ENCODE results near the gene ALK. TPM values are rescaled to one million over a fixed set of nuclear protein-coding genes. Genes with fewer than 3 reads are reported as not detected.

Gene ALK
- total and polyA plus RNA-seq, 3 experiments from 2014 or later = not detected

- ChIA-PET POLR2A (no interaction called here), CTCF (no interaction called here)
- Histone ChIP-seq H3K36me3 (ENCODE audit: insufficient read depth, low read length) (no peaks in the 10 kb centered on the region), H3K4me3 (ENCODE audit: low read length) (no peak overlapping the region), H3K27ac (ENCODE audit: low read depth, low read length) (no peak overlapping the region), H3K9me3 (ENCODE audit: low read length) (no peaks in the 10 kb centered on the region), H3K4me1 (ENCODE audit: insufficient read depth, low read length) (no peaks in the 10 kb centered on the region), H3K27me3 (ENCODE audit: insufficient read depth, low read length, poor library complexity, severe bottlenecking) (no peaks in the 10 kb centered on the region)
- Mint-ChIP-seq H3K9me3 (peaks cover 0 to 2% (median 0%) of the 10 kb centered on the region in 5 donors), H3K36me3 (no peaks in the 10 kb centered on the region), H3K27ac (no peak overlapping the region), H3K4me1 (no peaks in the 10 kb centered on the region), H3K27me3 (peaks cover 12 to 24% of the 10 kb centered on the region in 2 donors), H3K4me3 (no peak overlapping the region)
- DNase-seq = no peak
These were observed 304.8 kb downstream of the ALK start for GRCh38 chr2:29616569-29616968.

- no peak overlapping the region for H3K4me3 ChIP-seq (ENCODE audit: low read length)
- H3K4me1 Mint-ChIP-seq = no peaks in the 10 kb centered on the region
- H3K36me3 ChIP-seq (ENCODE audit: insufficient read depth, low read length) = no peaks in the 10 kb centered on the region
- H3K27ac ChIP-seq (ENCODE audit: low read depth, low read length) = no peak overlapping the region
- no peak overlapping the region for H3K27ac Mint-ChIP-seq
- no peaks in the 10 kb centered on the region for H3K27me3 ChIP-seq (ENCODE audit: insufficient read depth, low read length, poor library complexity, severe bottlenecking)
- H3K27me3 Mint-ChIP-seq = peaks cover 18 to 28% of the 10 kb centered on the region in 2 donors
- H3K4me1 ChIP-seq (ENCODE audit: insufficient read depth, low read length) = no peaks in the 10 kb centered on the region
- H3K9me3 ChIP-seq (ENCODE audit: low read length) = no peaks in the 10 kb centered on the region
- H3K4me3 Mint-ChIP-seq = no peak overlapping the region
- ChIA-PET POLR2A (no interaction called here), CTCF (interaction anchor here (1.4 kb wide), 1 partner anchor 15 kb away, joined by 4 read pairs; no protein-coding TSS in a partner anchor)
- no peak for DNase-seq
- no peaks in the 10 kb centered on the region for H3K36me3 Mint-ChIP-seq
- H3K9me3 Mint-ChIP-seq = peaks cover 0 to 2% (median 0%) of the 10 kb centered on the region in 5 donors
These were observed 305.5 kb downstream of the ALK start for GRCh38 chr2:29615841-29616240.

- peaks cover 0 to 2% (median 0%) of the 10 kb centered on the region in 5 donors for H3K9me3 Mint-ChIP-seq
- peaks cover 18 to 33% of the 10 kb centered on the region in 2 donors for H3K27me3 Mint-ChIP-seq
- H3K27ac Mint-ChIP-seq = no peak overlapping the region
- Histone ChIP-seq H3K9me3 (ENCODE audit: low read length) (no peaks in the 10 kb centered on the region), H3K27me3 (ENCODE audit: insufficient read depth, low read length, poor library complexity, severe bottlenecking) (no peaks in the 10 kb centered on the region), H3K4me1 (ENCODE audit: insufficient read depth, low read length) (no peaks in the 10 kb centered on the region), H3K4me3 (ENCODE audit: low read length) (no peak overlapping the region), H3K36me3 (ENCODE audit: insufficient read depth, low read length) (no peaks in the 10 kb centered on the region), H3K27ac (ENCODE audit: low read depth, low read length) (no peak overlapping the region)
- H3K4me3 Mint-ChIP-seq = no peak overlapping the region
- H3K4me1 Mint-ChIP-seq = no peaks in the 10 kb centered on the region
- DNase-seq = no peak
- ChIA-PET POLR2A (no interaction called here), CTCF (interaction anchor here (1.4 kb wide), 1 partner anchor 15 kb away, joined by 4 read pairs; no protein-coding TSS in a partner anchor)
- no peaks in the 10 kb centered on the region for H3K36me3 Mint-ChIP-seq
These were observed 306.2 kb downstream of the ALK start for GRCh38 chr2:29615183-29615582.

- Mint-ChIP-seq H3K27me3 (peaks cover 16 to 37% of the 10 kb centered on the region in 2 donors), H3K4me3 (no peak overlapping the region), H3K9me3 (peaks cover 0 to 1% (median 0%) of the 10 kb centered on the region in 5 donors), H3K4me1 (no peaks in the 10 kb centered on the region), H3K27ac (no peak overlapping the region), H3K36me3 (no peaks in the 10 kb centered on the region)
- DNase-seq = no peak
- POLR2A ChIA-PET = no interaction called here
- no peak overlapping the region for H3K27ac ChIP-seq (ENCODE audit: low read depth, low read length)
- H3K27me3 ChIP-seq (ENCODE audit: insufficient read depth, low read length, poor library complexity, severe bottlenecking) = no peaks in the 10 kb centered on the region
- no peaks in the 10 kb centered on the region for H3K4me1 ChIP-seq (ENCODE audit: insufficient read depth, low read length)
- H3K36me3 ChIP-seq (ENCODE audit: insufficient read depth, low read length) = no peaks in the 10 kb centered on the region
- H3K4me3 ChIP-seq (ENCODE audit: low read length) = no peak overlapping the region
- H3K9me3 ChIP-seq (ENCODE audit: low read length) = no peaks in the 10 kb centered on the region
- CTCF ChIA-PET = no interaction called here
These were observed 307.0 kb downstream of the ALK start for GRCh38 chr2:29614295-29614830.

DNA sequence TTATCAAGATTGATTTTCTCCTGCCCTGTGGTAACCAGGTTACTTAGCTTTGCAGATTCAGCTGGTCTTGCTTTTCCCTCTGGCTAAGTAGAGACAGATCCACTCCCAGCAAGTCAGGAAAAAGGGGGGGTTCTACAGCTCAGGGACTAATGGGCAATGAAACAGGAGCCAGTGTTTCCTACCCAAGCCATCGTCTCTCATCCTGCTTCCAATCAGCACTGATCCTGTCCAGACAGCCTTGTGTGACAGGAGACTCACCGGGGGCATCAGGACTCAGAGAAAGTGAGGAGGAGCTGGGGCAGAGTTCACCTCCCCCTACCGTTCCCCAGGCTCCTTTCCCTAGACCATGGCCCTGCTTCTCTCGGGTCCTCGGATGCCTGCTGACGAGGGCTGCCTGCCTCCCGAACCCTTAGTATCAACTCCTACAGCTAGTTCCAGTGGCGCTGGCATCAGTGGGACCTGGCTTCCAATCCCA is 307.6 kb downstream of the ALK start:
- Mint-ChIP-seq H3K27ac (no peak overlapping the region), H3K9me3 (no peaks in the 10 kb centered on the region), H3K36me3 (no peaks in the 10 kb centered on the region), H3K4me3 (no peak overlapping the region), H3K27me3 (peaks cover 14 to 37% of the 10 kb centered on the region in 2 donors), H3K4me1 (no peaks in the 10 kb centered on the region)
- Histone ChIP-seq H3K4me1 (ENCODE audit: insufficient read depth, low read length) (no peaks in the 10 kb centered on the region), H3K27ac (ENCODE audit: low read depth, low read length) (no peak overlapping the region), H3K4me3 (ENCODE audit: low read length) (no peak overlapping the region), H3K36me3 (ENCODE audit: insufficient read depth, low read length) (no peaks in the 10 kb centered on the region), H3K27me3 (ENCODE audit: insufficient read depth, low read length, poor library complexity, severe bottlenecking) (no peaks in the 10 kb centered on the region), H3K9me3 (ENCODE audit: low read length) (no peaks in the 10 kb centered on the region)
- ChIA-PET POLR2A (no interaction called here), CTCF (no interaction called here)
- DNase-seq = no peak

DNA sequence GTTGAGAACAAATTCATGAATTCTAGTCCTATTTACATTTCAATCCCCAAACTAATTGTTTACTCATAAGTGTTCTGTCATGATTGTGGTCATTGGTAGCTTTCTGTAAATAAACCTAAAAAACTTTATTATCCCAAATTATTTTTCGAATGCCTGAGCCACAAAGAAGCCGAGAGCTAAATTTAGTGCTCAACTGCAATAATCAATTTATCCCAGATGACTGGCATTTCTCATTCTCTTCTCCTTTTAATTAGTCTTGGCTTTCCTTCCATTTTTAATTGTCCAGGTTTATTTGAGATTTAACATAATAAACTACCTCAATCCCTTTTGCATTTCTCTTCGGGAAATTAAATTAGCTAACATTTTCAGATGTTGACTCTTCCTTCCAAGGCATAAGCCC is 308.3 kb downstream of the ALK start:
- H3K27ac Mint-ChIP-seq = no peak overlapping the region
- H3K27me3 Mint-ChIP-seq = peaks cover 16 to 44% of the 10 kb centered on the region in 2 donors
- no peak overlapping the region for H3K4me3 Mint-ChIP-seq
- Histone ChIP-seq H3K4me3 (ENCODE audit: low read length) (no peak overlapping the region), H3K36me3 (ENCODE audit: insufficient read depth, low read length) (no peaks in the 10 kb centered on the region), H3K27me3 (ENCODE audit: insufficient read depth, low read length, poor library complexity, severe bottlenecking) (no peaks in the 10 kb centered on the region), H3K27ac (ENCODE audit: low read depth, low read length) (no peak overlapping the region), H3K9me3 (ENCODE audit: low read length) (no peaks in the 10 kb centered on the region), H3K4me1 (ENCODE audit: insufficient read depth, low read length) (no peaks in the 10 kb centered on the region)
- POLR2A ChIA-PET = no interaction called here
- CTCF ChIA-PET = no interaction called here
- no peaks in the 10 kb centered on the region for H3K9me3 Mint-ChIP-seq
- H3K4me1 Mint-ChIP-seq = no peaks in the 10 kb centered on the region
- H3K36me3 Mint-ChIP-seq = no peaks in the 10 kb centered on the region
- no peak for DNase-seq

DNA sequence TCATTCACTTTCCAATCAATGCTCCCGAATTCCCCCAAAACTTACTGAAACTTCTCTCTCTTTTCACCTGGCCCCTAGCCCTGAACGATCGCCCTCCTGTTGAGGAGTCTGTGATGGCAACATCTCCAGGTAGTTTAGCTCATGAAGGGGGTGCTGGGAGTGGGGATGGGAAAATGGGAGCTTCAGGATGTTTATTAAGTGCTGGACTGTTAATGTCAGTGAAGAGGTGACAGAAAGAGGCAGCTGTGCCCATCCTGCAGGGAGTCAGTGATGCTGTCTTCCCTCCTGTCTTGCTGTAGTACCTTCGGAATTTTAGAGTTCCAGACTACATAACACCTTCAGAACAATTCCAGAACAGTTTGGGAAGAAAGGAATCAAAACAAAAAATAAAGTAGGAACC is 308.8 kb downstream of the ALK start:
- ChIA-PET POLR2A (no interaction called here), CTCF (no interaction called here)
- peaks cover 16 to 46% of the 10 kb centered on the region in 2 donors for H3K27me3 Mint-ChIP-seq
- no peaks in the 10 kb centered on the region for H3K9me3 Mint-ChIP-seq
- DNase-seq = no peak
- no peak overlapping the region for H3K27ac Mint-ChIP-seq
- no peaks in the 10 kb centered on the region for H3K36me3 Mint-ChIP-seq
- Histone ChIP-seq H3K36me3 (ENCODE audit: insufficient read depth, low read length) (no peaks in the 10 kb centered on the region), H3K27me3 (ENCODE audit: insufficient read depth, low read length, poor library complexity, severe bottlenecking) (no peaks in the 10 kb centered on the region), H3K27ac (ENCODE audit: low read depth, low read length) (no peak overlapping the region), H3K4me3 (ENCODE audit: low read length) (no peak overlapping the region), H3K9me3 (ENCODE audit: low read length) (no peaks in the 10 kb centered on the region), H3K4me1 (ENCODE audit: insufficient read depth, low read length) (no peaks in the 10 kb centered on the region)
- no peak overlapping the region for H3K4me3 Mint-ChIP-seq
- no peaks in the 10 kb centered on the region for H3K4me1 Mint-ChIP-seq

DNA sequence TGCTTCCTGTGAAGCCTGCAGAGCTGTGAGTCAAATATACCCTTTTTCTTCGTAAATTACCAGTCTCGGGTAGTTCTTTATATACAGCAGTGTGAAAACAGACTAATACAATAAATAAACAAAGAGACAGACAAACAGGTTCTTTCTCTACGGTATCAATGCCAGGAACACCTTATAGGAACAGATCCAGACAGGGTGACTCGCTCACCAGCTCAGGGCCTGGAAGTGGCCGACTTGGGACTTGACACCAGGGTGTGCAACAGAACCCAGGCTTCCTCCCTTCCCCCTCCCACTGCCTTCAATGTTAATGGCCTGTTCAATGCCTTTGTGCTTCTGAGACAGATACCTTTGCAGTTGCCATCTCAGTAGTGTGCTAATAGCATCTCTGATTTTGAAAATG is 309.5 kb downstream of the ALK start:
- Histone ChIP-seq H3K27ac (ENCODE audit: low read depth, low read length) (no peak overlapping the region), H3K4me1 (ENCODE audit: insufficient read depth, low read length) (no peaks in the 10 kb centered on the region), H3K4me3 (ENCODE audit: low read length) (no peak overlapping the region), H3K36me3 (ENCODE audit: insufficient read depth, low read length) (no peaks in the 10 kb centered on the region), H3K9me3 (ENCODE audit: low read length) (no peaks in the 10 kb centered on the region), H3K27me3 (ENCODE audit: insufficient read depth, low read length, poor library complexity, severe bottlenecking) (no peaks in the 10 kb centered on the region)
- CTCF ChIA-PET = no interaction called here
- POLR2A ChIA-PET = no interaction called here
- Mint-ChIP-seq H3K9me3 (no peaks in the 10 kb centered on the region), H3K27me3 (peaks cover 18 to 46% of the 10 kb centered on the region in 2 donors), H3K4me3 (no peak overlapping the region), H3K27ac (no peak overlapping the region), H3K4me1 (no peaks in the 10 kb centered on the region), H3K36me3 (no peaks in the 10 kb centered on the region)
- no peak for DNase-seq

DNA sequence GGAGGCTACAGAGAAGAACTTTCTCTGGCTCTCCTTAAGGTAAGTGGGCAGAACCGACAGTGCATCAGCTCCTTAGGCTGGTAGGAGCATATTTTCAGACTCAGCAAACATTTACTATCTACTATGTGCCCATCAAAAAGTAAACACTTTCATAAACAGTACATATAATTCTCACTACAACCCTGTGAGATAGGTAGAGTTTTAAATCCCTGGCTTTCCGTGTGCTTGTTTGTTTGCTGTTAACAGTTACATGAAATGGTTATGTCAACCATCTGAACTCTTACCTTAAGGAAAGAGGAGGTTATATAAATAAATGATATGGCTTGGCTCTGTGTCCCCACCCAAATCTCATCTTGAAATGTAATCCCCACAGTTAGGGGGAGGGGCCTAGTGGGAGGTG is 310.1 kb downstream of the ALK start:
- Histone ChIP-seq H3K9me3 (ENCODE audit: low read length) (no peaks in the 10 kb centered on the region), H3K4me3 (ENCODE audit: low read length) (no peak overlapping the region), H3K36me3 (ENCODE audit: insufficient read depth, low read length) (no peaks in the 10 kb centered on the region), H3K4me1 (ENCODE audit: insufficient read depth, low read length) (no peaks in the 10 kb centered on the region), H3K27me3 (ENCODE audit: insufficient read depth, low read length, poor library complexity, severe bottlenecking) (no peaks in the 10 kb centered on the region), H3K27ac (ENCODE audit: low read depth, low read length) (no peak overlapping the region)
- H3K4me3 Mint-ChIP-seq = no peak overlapping the region
- no peaks in the 10 kb centered on the region for H3K9me3 Mint-ChIP-seq
- no peaks in the 10 kb centered on the region for H3K4me1 Mint-ChIP-seq
- no peak overlapping the region for H3K27ac Mint-ChIP-seq
- CTCF ChIA-PET = no interaction called here
- no peaks in the 10 kb centered on the region for H3K36me3 Mint-ChIP-seq
- peaks cover 18 to 46% of the 10 kb centered on the region in 2 donors for H3K27me3 Mint-ChIP-seq
- DNase-seq = no peak
- POLR2A ChIA-PET = no interaction called here
